Superior temporal gyrus (tissue), 1 donor: Measurements from ENCODE around the gene TMEM222.
"Not testable (repeated sequence)": the region's sequence is repeated elsewhere in the genome, so short reads cannot be mapped to it uniquely, and the experiment has no call there.

Experiments used
- DNase-seq: peaks from one replicate; pipeline ENCODE4 v3.0.0-alpha.2; 2016; ENCODE audit errors: extremely low spot score

The TMEM222 gene

GRCh38 chr1:27380224-27380623 lies 58.3 kb downstream of the TMEM222 start:
- no peak for DNase-seq

DNA sequence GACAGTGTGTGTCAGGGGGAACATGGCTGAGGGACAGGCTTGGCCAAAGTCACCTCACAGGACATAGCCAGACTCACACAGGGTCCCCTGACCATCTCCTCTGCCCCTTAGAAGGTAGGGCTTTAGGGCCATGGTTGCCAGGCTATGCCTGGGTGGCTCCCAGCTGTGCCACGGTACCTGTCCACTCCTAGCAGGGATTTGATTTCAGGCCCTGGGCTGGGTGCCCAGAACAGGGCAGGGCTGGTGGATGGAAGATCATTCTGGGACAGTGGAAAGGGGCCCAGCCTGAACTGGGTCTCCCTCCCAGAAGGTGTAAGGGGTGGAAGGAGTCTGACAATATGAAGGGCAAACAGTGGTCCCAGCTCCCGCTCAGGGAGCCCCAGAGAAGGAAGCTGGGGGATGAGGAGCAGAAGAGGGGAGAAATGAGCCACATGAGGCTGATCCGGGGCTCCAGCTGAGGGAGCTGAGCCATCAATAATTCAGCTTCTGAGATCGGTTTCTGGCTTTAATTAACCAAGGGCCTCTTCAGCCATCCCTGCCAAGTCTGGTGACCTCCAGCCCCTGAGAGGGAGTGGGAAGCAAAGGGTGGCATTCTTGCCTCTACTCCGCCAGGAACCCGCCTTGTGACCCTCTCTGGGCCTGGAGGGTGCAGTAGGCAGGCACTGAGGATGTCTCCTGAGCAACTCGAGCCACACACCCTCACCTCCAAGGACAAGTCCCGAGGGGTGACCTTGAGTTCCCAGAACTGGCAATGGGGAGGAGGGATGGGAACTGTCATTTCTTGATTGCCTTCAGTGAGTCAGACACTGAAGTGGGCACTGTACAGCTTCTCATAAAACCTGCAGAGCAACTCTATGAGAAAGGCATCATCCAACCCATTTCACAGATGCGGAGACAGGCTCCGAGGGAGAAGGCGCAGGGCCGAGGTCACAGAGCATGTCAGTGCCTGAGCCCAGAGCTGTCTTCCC lies 59.1 kb downstream of the TMEM222 start:
- DNase-seq = no peak

DNA sequence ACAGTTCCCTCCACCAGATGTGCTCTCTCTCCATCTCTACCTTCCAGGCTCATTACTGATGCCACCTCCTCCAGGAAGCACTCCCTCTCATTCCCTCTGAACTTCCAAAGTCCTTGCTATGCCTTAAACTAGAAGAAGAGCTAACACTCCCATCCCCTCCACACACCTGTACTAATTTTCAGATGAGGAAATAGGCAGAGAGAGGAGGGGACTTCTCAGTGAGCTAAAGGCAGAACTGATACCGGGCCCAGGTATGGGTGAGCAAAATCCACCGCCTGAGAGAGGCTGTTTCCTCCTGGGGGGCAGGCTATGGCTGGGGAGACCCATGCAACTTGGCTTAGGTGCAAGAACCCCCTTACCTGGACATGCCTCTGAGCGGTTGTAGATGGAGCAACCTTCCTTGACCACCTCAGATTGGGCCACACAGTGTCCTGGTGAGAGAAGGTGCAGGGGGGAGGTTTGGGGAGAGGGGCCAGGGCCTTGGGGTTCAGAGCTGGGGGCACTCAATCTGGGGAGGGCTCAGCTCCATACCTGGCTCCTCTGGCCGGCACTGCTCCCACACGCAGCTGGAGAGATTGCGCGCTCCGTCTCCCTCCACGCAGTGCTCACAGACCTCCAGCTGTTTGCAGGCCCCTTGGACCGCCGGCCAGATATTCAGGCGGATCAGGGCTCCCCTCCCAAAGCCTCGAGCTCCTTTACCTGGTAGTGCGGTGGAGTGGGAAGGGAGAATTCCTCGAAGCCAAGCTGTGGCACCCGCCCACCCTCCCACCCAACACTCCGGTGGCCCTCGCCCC lies 60.2 kb downstream of the TMEM222 start:
- no peak for DNase-seq

- no peak for DNase-seq
Measured at GRCh38 chr1:27383039-27383605, 61.2 kb downstream of the TMEM222 start, which contains the start of gene CD164L2. Gene CD164L2, minus strand, starts transcription at chr1:27383333. Its CDS starts 94 bp downstream, at chr1:27383239.

DNA sequence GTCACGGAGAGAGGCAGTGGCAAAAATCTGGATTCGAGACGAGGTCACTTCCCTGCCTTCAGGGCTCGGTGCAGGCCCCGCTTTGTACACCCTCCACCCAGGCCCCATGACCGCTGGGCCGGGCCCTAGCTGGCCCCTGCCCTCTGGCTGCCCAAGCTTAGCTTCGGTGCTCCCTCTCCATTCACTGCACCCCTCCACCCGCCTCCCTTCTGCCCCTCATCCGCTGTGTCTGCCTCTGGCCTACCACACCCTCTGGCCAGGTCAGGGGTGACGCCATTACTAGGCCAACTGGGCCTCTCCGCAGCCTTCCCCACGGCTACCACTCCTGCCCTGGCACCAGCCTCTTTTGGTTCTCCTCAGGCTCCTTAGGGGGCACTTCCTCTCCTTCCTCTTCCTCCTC lies 61.7 kb downstream of the TMEM222 start:
- DNase-seq = no peak

DNA sequence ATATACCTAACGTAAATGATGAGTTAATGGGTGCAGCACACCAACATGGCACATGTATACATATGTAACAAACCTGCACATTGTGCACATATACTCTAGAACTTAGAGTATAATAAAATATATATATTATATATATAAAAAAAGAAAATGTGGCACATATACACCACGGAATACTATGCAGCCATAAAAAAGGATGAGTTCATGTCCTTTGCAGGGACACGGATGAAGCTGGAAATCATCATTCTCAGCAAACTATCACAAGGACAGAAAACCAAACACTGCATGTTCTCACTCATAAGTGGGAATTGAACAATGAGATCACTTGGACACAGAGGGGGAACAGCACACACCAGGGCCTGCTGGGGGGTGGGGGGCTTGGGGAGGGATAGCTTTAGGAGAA lies 62.8 kb downstream of the TMEM222 start:
- DNase-seq = not testable (repeated sequence)
